Activated CD8-positive, alpha-beta T cell treated with anti-CD3 and anti-CD28 coated beads for 36 hours (primary cell): ENCODE results near the gene EDC4. TPM values are rescaled to one million over a fixed set of nuclear protein-coding genes. Genes with fewer than 3 reads are reported as not detected.

Source experiments
- ATAC-seq: fragments of 200-7000 bp; cut with Tn5 transposase; one replicate; pipeline ENCODE4 v1.10.0; 2021; ENCODE audit warnings: mild to moderate bottlenecking, moderate library complexity
- CTCF ChIA-PET: fragments of 350-600 bp; sonication (Branson Sonifier 250); formaldehyde crosslinking; loops from one replicate; lab custom pipeline; 2021; ENCODE audit warnings: antibody characterized with exemption; lab: Charles Lee
- POLR2A ChIA-PET: fragments of 350-600 bp; sonication (Branson Sonifier 250); formaldehyde crosslinking; loops from one replicate; lab custom pipeline; 2021; ENCODE audit warnings: antibody characterized with exemption; lab: Charles Lee
- DNase-seq: peaks from one replicate; pipeline ENCODE4 v3.0.0-alpha.2; 2020
- H3K27ac Mint-ChIP-seq: one replicate; pipeline ENCODE4 v1.8.0; 2021; ENCODE audit warnings: mild to moderate bottlenecking, mixed read lengths
- H3K27me3 Mint-ChIP-seq: one replicate; pipeline ENCODE4 v1.8.0; 2021; ENCODE audit warnings: mixed read lengths
- H3K36me3 Mint-ChIP-seq: one replicate; pipeline ENCODE4 v1.8.0; 2021; ENCODE audit warnings: low read depth, mixed read lengths
- H3K4me1 Mint-ChIP-seq: one replicate; pipeline ENCODE4 v1.8.0; 2021; ENCODE audit warnings: low read depth, mixed read lengths
- H3K4me3 Mint-ChIP-seq: one replicate; pipeline ENCODE4 v1.8.0; 2021; ENCODE audit warnings: mild to moderate bottlenecking, moderate library complexity, mixed read lengths
- H3K9me3 Mint-ChIP-seq: one replicate; pipeline ENCODE4 v1.8.0; 2021; ENCODE audit warnings: mixed read lengths
- CTCF ChIP-seq: fragments of 200-600 bp; IDR thresholded peaks from one replicate; pipeline ENCODE4 v1.8.0; 2022; ENCODE audit warnings: antibody characterized with exemption, mild to moderate bottlenecking
- intact Hi-C: fragments of 100-400 bp; cut with micrococcal nuclease; formaldehyde crosslinking; loops from one replicate; pipeline ENCODE4 v1.10.0; 2022
- total RNA-seq, 2 experiments: library from RNA; stranded (reverse); gene quantifications; one replicate each; pipeline ENCODE4 v1.2.3, GENCODE V29; 2021

Gene EDC4
- total RNA-seq, 2 experiments from 2014 or later: 78.7 to 90.9 TPM

- no peaks in the 10 kb centered on the region for H3K9me3 Mint-ChIP-seq
- intact Hi-C loops: loop anchor here (2.0 kb wide), 1 partner anchor 46 kb away; no protein-coding TSS in a partner anchor
- ChIA-PET CTCF (interaction anchor here (0.7 to 6.3 kb wide), 24 partner anchors 8 to 296 kb away, joined by 3 to 81 read pairs (median 14); partner anchors contain the start of genes CENPT, CTRL, EDC4 and PSKH1), POLR2A (interaction anchor here (0.8 to 2.0 kb wide), 6 partner anchors 24 to 52 kb away, joined by 3 to 8 read pairs (median 3); no protein-coding TSS in a partner anchor)
- peaks cover 24% of the 10 kb centered on the region for H3K36me3 Mint-ChIP-seq
- no peaks in the 10 kb centered on the region for H3K4me1 Mint-ChIP-seq
- no peak overlapping the region for H3K27ac Mint-ChIP-seq
- TF ChIP-seq CTCF: no peak
- ATAC-seq (no peak), DNase-seq (no peak)
- no peak overlapping the region for H3K4me3 Mint-ChIP-seq
- no peaks in the 10 kb centered on the region for H3K27me3 Mint-ChIP-seq
Observed at GRCh38 chr16:67882374-67883145, 9.7 kb downstream of the EDC4 start.

DNA sequence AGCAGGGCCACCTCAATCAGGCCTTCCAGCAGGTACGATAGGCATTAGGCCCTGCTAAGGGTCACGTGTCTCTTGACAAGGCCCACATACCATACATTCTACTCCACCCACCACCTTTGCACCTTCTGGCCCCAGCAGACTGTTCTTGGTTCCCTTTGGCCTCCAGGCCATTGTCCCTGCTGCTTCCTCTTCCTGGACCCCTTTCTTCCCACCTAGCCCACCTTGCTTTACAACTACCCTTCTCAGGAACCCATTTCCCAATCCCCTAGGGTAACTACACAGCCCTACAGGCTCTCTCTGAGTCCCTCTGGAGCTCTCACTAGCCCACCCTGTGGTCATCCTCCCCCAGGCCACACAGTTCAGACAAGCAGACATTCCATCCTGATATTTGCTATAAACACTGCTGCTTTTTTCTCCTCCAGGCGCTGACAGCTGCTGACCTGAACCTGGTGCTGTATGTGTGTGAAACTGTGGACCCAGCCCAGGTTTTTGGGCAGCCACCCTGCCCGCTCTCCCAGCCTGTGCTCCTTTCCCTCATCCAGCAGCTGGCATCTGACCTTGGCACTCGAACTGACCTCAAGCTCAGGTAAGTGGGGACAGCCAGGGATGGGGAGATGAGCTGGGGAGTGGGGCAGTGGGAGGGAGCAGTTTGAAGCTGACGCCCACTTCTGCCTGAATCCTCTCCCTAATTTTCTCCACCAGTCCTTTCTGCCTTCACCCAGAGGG, 10.5 kb downstream of the EDC4 start:
- no peak for TF ChIP-seq CTCF
- Mint-ChIP-seq H3K36me3 (peaks cover 20% of the 10 kb centered on the region), H3K4me1 (no peaks in the 10 kb centered on the region), H3K9me3 (no peaks in the 10 kb centered on the region), H3K27me3 (no peaks in the 10 kb centered on the region), H3K4me3 (no peak overlapping the region), H3K27ac (no peak overlapping the region)
- intact Hi-C loops: loop anchor here (2.0 kb wide), 1 partner anchor 45 kb away; no protein-coding TSS in a partner anchor
- DNase-seq: no peak
- peak; percentile 19 for ATAC-seq
- POLR2A ChIA-PET: interaction anchor here (1.0 to 2.0 kb wide), 7 partner anchors 8 to 51 kb away, joined by 3 to 8 read pairs (median 3); partner anchors contain the start of gene CENPT
- CTCF ChIA-PET: interaction anchor here (0.6 to 6.3 kb wide), 42 partner anchors 9 to 1253 kb away, joined by 3 to 81 read pairs (median 6); partner anchors contain the start of genes ATP6V0D1, CENPT, CTRL and DDX28

GRCh38 chr16:67883872-67884261, 11.0 kb downstream of the EDC4 start:
- DNase-seq: peak; percentile 83
- no peaks in the 10 kb centered on the region for H3K9me3 Mint-ChIP-seq
- no peak overlapping the region for H3K4me3 Mint-ChIP-seq
- peaks cover 17% of the 10 kb centered on the region for H3K36me3 Mint-ChIP-seq
- H3K27me3 Mint-ChIP-seq: no peaks in the 10 kb centered on the region
- peak; percentile 87 for ATAC-seq
- no peak overlapping the region for H3K27ac Mint-ChIP-seq
- ChIA-PET CTCF (interaction anchor here (0.6 to 6.3 kb wide), 41 partner anchors 8 to 1252 kb away, joined by 3 to 81 read pairs (median 6); partner anchors contain the start of genes ATP6V0D1, CENPT, CTRL and DDX28), POLR2A (interaction anchor here (0.5 to 2.0 kb wide), 9 partner anchors 9 to 82 kb away, joined by 3 to 8 read pairs (median 3); partner anchors contain the start of genes CENPT and EDC4)
- intact Hi-C loops: loop anchor here (2.0 kb wide), 1 partner anchor 45 kb away; no protein-coding TSS in a partner anchor
- no peaks in the 10 kb centered on the region for H3K4me1 Mint-ChIP-seq
- peak; percentile 94 for TF ChIP-seq CTCF

- ChIA-PET CTCF (interaction anchor here (1.2 to 6.3 kb wide), 28 partner anchors 8 to 403 kb away, joined by 3 to 81 read pairs (median 12); partner anchors contain the start of genes ATP6V0D1, CTRL, EDC4 and GFOD2), POLR2A (interaction anchor here (1.0 to 2.0 kb wide), 5 partner anchors 8 to 37 kb away, joined by 3 to 8 read pairs (median 3); partner anchors contain the start of genes CENPT and EDC4)
- H3K36me3 Mint-ChIP-seq: peaks cover 10% of the 10 kb centered on the region
- DNase-seq: no peak
- H3K4me3 Mint-ChIP-seq: no peak within 1 kb of the TSS
- no peaks in the 10 kb centered on the region for H3K4me1 Mint-ChIP-seq
- intact Hi-C loops: no loop called here
- H3K27ac Mint-ChIP-seq: no peak within 1 kb of the TSS
- no peaks in the 10 kb centered on the region for H3K27me3 Mint-ChIP-seq
- H3K9me3 Mint-ChIP-seq: no peaks in the 10 kb centered on the region
- ATAC-seq: no peak
- TF ChIP-seq CTCF: no peak
Observed at GRCh38 chr16:67884684-67885083, 11.8 kb downstream of the EDC4 start, which contains the start of gene NRN1L. Gene NRN1L (plus strand): TSS chr16:67884885. CDS start chr16:67884904, 19 bp downstream.
